GM19193 (cell line): Measurements from ENCODE around the gene ANKRD29.

Experiments used
- POLR2A ChIP-seq: IDR thresholded peaks from 4 replicates; pipeline ENCODE4 v1.6.1; 2011; ENCODE audit not compliant: insufficient read depth, insufficient read length; ENCODE audit errors: extremely low read depth

The ANKRD29 gene

GRCh38 chr18:23570912-23571504 lies 91.7 kb downstream of the ANKRD29 start:
- no peak for TF ChIP-seq POLR2A

- no peak for TF ChIP-seq POLR2A
Measured at GRCh38 chr18:23569299-23570063, 93.2 kb downstream of the ANKRD29 start.

DNA sequence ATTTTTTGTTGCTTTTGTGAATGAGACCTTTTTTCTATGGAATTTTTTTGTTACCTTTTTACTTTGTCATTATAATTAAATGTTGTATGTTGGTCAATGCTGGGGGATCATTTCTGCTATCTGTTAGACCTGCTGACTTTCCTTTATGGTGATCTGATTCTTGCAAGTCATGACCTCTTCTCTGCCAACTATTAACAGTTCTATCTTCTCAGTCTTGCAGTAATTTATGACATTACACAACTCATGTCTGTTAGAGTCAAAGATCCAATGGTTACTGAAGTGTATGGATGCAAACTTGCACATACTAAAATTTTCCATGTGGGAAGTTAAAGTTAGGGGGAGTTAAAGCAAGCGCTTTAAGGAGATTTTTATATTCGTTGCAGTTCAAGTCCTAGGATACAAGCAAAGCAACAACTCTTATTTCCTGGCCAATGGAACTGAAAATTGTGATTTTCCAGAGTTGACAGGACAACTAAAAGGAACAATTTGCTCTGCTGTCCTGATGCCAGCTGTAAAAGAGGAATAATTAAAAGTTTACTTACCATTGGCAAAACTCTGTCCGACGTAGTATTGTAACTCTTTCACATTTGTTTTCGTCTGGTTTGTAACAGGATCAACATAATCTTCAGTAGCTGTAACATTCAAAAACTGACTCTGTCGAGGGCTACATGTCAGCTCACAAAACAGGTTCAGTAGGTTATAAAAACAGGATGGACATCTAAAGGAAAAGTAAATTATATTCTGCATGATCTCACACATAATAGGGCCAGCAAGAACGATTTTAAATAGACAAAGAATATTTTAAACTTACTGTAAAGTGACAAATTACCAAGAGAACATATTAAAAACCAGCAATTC lies 94.2 kb downstream of the ANKRD29 start:
- no peak for TF ChIP-seq POLR2A

GRCh38 chr18:23567671-23568070 lies 95.0 kb downstream of the ANKRD29 start:
- no peak for TF ChIP-seq POLR2A

DNA sequence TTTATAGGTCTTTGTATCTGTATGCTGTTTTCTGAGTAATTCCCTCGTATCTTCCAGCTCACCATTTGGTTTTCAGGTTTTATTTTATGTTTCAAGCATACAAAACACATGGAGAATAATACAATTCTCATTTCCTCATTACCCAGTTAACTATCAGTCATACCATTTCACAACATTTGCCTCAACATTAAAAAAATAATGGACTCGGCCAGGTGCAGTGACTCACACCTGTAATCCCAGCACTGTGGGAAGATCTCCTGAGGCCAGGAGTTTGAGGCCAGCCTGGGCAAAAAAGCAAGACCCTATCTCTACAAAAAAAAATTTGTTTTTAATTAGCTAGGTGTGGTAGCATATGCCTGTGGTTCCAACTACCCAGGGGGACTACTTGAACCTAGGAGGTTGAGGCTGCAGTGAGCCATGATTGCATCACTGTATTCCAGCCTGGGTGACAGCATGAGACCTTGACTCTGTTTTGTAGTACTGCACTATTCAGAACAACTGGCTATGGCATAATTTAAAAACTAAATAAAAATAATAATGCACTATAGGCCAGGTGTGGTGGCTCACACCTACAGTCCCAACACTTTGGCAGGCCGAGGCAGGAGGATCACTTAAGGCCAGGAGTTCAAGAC lies 96.7 kb downstream of the ANKRD29 start:
- TF ChIP-seq POLR2A: no peak

DNA sequence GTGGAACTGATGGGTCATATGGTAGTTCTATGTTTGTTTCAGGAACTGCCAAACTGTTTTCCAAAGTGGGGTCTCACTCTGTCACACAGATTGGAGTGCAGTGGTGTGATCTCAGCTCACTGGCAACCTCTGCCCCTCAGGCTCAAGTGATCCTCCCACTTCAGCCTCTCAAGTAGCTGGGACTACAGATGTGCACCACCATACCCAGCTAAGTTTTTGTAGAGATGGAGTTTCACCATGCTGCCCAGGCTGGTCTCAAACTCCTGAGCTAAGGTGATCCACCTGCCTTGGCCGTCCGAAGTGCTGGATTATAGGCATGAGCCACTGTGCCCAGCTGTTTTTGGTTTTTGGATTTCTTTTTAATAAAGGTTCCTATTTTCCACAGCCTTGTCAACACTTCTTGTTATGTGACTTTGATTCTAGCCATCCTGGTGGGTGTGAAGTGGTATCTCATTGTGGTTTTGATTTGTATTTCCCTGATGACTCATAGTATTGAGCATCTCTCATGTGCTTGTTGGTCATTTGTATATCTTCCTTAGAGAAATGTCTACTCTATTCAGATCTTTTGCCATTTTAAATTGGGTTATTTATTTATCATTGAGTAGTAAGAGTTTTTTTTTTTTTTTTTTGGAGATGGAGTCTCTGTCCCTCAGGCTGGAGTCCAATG lies 99.2 kb downstream of the ANKRD29 start:
- no peak for TF ChIP-seq POLR2A

GRCh38 chr18:23560186-23560585 lies 102.5 kb downstream of the ANKRD29 start:
- TF ChIP-seq POLR2A: no peak

DNA sequence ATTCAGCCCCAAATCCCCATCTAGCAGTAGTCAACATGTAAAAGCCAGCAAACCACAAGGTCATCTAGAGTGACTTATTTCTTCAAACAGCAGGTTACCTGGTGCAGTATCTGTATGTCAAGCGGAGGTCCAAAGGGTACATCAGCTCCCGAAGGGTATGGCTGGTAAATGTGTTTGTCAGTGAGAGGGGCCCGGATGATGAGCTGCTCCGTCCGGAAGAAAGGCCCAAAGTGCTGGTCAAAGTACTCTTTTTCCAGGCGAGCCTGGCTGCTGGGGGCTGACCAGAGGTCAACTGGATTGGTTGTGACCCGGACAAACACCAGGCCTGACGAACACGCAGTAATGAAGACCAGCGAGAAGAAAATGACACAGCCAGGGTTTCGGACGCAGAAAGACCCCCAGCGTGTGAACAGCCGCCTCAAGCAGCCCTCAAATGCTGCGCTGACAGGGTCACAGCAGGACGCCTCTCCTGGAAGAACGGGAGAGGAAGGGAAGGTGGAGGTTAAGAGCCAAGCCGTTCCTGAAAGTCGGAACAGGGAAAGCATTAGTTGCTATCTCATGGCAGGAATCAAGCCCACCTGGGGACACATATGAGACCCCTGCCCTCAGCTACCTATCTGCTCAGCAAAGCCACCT lies 106.4 kb downstream of the ANKRD29 start:
- TF ChIP-seq POLR2A: no peak

- no peak for TF ChIP-seq POLR2A
Measured at GRCh38 chr18:23553887-23554286, 108.8 kb downstream of the ANKRD29 start.

DNA sequence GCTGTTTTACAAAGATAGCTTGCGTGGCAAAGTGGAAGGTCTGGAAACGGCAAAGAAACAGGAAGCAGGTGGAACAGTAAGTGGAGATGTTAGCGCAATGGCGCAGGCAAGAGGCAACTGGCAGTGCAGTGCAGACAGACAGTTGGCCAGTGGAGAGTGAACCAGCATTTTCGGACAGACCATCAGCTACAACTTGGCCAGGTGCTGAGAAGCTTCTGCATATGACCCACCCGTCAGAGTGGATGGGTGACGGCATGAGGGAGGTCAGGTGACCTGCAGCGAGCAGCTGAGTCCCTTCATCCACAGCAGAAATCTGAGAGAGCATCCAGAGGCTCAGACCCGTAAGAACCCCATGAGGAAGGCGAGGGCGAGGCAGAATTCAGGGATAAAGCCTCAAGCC lies 110.2 kb downstream of the ANKRD29 start:
- no peak for TF ChIP-seq POLR2A

- no peak for TF ChIP-seq POLR2A
Measured at GRCh38 chr18:23551978-23552377, 110.7 kb downstream of the ANKRD29 start.

- TF ChIP-seq POLR2A: no peak
Measured at GRCh38 chr18:23550898-23551297, 111.8 kb downstream of the ANKRD29 start.
